KOPT-K1 (cell line): ENCODE measurements around the gene LRRC26.

Experiments used
- H3K27ac ChIP-seq: fragments of 200-600 bp; sonication (generic); 2 replicates; pipeline ENCODE4 v1.5.1; 2016; ENCODE audit warnings: antibody characterized with exemption, mild to moderate bottlenecking, low read depth, low read length; ENCODE audit not compliant: poor library complexity, severe bottlenecking
- H3K36me3 ChIP-seq: fragments of 200-600 bp; sonication (generic); 2 replicates; pipeline ENCODE4 v1.5.1; 2017; ENCODE audit warnings: antibody characterized with exemption, mild to moderate bottlenecking, low read length, moderate library complexity; ENCODE audit not compliant: insufficient read depth
- H3K9me3 ChIP-seq: fragments of 200-600 bp; sonication (generic); 2 replicates; pipeline ENCODE4 v1.5.1; 2017; ENCODE audit warnings: antibody characterized with exemption, low read length, mild to moderate bottlenecking; ENCODE audit not compliant: insufficient read depth, poor library complexity, severe bottlenecking

The LRRC26 gene, protein sequence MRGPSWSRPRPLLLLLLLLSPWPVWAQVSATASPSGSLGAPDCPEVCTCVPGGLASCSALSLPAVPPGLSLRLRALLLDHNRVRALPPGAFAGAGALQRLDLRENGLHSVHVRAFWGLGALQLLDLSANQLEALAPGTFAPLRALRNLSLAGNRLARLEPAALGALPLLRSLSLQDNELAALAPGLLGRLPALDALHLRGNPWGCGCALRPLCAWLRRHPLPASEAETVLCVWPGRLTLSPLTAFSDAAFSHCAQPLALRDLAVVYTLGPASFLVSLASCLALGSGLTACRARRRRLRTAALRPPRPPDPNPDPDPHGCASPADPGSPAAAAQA

DNA sequence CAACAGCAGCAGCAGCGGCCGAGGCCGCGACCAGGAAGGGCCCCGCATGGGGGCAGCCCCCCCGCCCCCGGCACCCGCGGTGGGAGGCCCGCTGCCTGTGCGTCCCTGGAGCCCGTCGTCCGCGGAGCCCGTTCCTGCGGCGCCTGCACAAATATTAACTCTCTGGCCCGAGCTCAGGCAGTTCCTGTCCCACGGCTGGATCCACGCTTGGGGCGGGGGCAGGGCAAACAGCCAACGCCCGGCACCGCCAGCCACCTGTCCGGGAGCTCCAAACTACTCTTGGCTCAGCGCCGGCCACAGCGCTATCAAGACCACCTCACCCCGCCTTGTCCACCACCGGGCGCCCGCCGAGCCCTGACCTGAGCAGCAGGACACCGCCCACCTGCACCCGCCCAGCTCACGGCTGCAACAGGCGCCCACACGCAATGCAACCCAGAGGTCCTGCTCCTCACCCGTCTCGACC, at the start of gene LRRC26:
TSS of gene LRRC26 (minus strand) at position 156 of the 463 bp plus-strand sequence. CDS start at position 48, 108 bp downstream.
- H3K36me3 ChIP-seq: no peaks in the 10 kb centered on the region
- H3K27ac ChIP-seq: no peak within 1 kb of the TSS
- H3K9me3 ChIP-seq: no peaks in the 10 kb centered on the region

DNA sequence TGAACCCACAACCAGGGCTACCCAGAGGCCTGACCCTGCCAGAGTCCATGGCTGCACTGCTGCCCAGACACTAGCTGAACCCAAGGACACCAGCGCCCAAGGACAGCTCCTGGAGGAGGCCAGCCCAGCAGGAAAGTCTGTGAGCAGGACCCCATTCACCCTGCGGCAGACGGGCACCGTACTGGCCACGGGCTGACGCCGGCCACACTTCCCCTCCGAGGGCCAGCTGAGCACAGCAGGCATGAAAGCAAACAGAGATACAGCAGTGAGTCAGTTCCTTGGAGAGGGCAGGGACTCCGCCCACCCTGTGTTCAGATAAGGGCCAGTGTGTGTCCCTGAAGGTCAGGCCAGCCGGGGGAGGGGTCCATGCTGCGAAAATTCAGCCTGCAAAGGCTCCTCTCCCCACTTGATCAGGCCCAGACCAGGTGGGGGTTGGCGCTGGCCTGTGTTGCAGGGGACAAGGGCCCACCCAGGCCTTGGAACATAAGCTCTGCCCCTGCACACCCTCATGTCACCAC, 49.0 kb upstream of the LRRC26 start:
- Histone ChIP-seq H3K27ac (no peak overlapping the region), H3K36me3 (peaks cover 45% of the 10 kb centered on the region; the same call in 1 of the 2 replicates), H3K9me3 (no peaks in the 10 kb centered on the region)

DNA sequence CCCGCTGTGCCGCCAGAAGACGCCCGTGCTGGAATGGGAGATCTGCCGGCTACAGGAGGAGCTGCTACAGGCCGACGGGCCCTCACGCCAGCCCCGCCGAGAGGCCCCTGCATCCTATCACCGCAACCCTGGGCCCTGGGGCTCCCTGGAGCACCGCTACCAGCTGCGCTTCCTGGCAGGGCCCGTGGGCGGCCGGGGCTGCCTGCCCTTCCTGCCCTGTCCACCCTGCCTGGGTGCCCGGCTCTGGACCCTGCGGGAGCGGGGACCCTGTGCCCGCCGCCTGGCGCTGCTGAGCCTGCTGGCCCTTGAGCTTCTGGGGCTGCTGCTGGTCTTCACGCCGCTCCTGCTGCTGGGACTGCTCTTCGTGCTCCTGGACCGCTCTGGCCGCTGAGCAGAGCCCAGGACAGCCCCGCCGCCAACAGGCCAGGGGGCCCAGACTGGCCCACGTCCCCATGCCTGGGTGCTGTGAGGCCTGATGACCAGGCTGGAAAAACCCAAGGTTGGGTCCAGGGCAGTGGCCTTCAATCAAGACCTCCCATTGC, 48.4 kb upstream of the LRRC26 start:
- Histone ChIP-seq H3K36me3 (peaks cover 51% of the 10 kb centered on the region; the same call in 1 of the 2 replicates), H3K9me3 (no peaks in the 10 kb centered on the region), H3K27ac (no peak overlapping the region)

DNA sequence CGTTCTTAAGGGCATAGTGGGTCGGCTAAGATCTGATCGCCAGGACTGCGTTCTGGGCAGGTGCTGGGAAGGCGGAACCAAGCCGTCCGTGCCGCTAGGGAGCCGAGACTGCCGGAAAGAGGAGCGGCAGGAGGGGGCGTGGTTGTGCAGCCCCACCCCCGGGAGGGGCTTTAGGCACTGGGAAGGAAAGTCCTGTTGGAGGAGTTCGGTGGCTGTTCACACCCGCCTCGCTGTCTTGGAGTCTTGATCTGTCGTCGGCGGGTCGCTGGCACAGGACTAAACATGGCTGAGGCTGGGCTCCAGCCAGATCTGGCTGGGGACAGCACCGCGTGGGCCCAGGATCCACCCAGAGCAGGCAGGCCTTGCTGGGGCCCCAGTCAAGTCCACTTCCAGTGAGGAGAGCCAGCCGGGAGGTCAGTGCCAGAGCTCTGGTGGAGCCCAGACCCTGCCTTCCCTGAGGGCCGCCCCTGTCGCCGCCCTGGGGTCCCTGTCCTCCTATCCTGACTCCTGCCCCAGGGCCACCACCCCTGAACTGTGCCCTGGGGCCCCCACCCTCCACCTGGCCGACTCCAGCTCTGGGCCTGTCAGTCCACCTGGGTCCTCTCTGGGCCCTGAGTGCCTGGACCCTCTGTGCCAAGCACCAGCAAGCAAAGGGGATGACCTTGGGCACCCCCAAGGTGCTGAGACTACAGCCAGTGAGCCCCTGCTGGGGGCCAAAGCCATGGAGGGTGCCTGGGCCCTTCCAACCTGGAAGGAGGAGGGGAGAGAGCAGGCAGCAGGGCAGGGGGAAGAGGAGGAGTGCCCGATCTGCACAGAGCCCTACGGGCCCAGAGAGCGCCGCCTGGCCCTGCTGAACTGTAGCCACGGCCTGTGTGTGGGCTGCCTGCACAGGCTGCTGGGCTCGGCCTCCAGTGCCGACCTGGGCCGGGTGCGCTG, 47.7 kb upstream of the LRRC26 start:
- Histone ChIP-seq H3K36me3 (peaks cover 58% of the 10 kb centered on the region; the same call in 1 of the 2 replicates), H3K27ac (no peak overlapping the region), H3K9me3 (no peaks in the 10 kb centered on the region)

DNA sequence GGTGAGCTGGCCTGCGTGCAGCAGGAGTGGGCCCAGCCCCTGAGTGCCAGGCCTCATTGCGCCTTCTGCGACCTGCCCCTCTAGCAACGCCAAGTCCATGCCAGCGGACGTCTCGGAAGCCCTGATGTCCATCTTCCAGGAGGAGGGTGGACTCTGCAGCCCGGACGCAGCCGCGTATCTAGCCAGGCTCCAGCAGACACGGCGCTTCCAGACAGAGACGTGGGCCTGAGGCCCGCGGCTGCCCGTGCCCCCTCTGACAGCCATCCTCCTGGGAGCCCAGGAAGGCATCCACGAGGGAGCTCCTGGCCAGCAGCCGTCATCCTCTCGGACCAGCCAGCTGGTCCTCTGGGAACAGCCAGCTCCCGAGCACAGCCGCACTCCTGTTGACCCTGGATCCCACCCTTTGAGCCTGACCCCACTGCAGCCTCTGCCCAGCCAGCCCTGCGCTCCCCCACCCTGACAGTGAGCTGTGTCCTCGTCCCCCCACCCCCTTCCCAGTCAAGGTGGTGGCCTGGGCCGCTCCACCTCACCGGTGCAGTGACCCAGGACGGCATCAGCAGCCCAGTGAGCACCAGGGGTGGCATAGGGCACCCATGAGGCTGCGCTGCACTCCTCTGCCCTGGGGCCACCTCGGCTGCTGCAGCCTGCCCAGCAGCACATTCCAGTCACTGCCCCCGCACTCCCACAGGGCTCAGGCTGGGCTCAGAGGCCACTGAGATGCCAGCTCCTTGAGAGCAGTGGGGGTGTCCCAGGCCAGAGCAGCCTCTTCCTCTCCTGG, 46.5 kb upstream of the LRRC26 start:
- Histone ChIP-seq H3K9me3 (no peaks in the 10 kb centered on the region), H3K36me3 (peaks cover 63% of the 10 kb centered on the region; the same call in 1 of the 2 replicates), H3K27ac (no peak overlapping the region)

DNA sequence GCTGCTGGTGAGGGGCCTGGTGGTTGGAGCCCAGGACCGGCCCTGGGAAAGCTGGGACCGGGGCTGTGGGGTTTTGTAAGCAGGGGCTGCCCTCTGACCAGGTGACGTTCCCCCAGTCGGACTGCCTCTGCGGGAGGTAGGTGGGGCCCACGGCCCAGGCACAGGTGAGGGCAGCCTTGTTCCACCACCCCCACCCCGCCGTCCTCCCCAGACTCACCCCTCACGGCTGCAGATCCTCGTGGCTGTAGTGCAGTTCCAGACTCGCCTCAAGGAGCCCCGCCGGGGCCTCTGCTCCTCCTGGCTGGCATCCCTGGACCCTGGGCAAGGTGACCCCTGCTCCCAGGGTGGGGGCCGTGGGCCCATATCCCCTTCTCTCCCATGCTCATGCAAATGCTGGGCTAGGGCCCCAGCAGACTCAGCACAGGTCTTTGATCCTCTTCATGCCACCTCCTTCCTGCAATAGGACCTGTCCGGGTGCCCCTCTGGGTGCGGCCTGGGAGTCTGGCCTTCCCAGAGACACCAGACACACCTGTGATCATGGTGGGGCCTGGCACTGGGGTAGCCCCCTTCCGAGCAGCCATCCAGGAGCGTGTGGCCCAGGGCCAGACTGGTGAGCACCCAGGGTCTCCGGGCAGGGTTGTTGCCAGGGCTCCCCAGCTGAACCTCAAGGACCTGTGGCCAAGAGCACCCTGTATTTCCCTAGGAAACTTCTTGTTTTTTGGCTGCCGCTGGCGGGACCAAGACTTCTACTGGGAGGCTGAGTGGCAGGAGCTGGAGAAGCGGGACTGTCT, 45.5 kb upstream of the LRRC26 start:
- Histone ChIP-seq H3K9me3 (no peaks in the 10 kb centered on the region), H3K27ac (no peak overlapping the region), H3K36me3 (peaks cover 72% of the 10 kb centered on the region; the same call in 1 of the 2 replicates)

DNA sequence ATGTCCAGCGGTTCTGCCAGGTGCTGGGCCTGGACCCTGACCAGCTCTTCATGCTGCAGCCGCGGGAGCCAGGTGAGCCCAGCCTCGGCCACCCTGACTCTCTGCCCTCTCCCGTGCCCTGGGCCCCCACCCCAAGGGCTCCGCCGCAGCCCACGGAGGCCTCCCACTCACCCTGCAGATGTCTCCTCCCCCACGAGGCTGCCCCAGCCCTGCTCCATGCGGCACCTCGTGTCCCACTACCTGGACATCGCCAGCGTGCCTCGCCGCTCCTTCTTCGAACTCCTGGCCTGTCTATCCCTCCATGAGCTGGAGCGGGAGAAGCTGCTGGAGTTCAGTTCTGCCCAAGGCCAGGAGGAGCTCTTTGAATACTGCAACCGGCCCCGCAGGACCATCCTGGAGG, 44.8 kb upstream of the LRRC26 start:
- Histone ChIP-seq H3K27ac (no peak overlapping the region), H3K36me3 (peaks cover 79% of the 10 kb centered on the region), H3K9me3 (no peaks in the 10 kb centered on the region)

DNA sequence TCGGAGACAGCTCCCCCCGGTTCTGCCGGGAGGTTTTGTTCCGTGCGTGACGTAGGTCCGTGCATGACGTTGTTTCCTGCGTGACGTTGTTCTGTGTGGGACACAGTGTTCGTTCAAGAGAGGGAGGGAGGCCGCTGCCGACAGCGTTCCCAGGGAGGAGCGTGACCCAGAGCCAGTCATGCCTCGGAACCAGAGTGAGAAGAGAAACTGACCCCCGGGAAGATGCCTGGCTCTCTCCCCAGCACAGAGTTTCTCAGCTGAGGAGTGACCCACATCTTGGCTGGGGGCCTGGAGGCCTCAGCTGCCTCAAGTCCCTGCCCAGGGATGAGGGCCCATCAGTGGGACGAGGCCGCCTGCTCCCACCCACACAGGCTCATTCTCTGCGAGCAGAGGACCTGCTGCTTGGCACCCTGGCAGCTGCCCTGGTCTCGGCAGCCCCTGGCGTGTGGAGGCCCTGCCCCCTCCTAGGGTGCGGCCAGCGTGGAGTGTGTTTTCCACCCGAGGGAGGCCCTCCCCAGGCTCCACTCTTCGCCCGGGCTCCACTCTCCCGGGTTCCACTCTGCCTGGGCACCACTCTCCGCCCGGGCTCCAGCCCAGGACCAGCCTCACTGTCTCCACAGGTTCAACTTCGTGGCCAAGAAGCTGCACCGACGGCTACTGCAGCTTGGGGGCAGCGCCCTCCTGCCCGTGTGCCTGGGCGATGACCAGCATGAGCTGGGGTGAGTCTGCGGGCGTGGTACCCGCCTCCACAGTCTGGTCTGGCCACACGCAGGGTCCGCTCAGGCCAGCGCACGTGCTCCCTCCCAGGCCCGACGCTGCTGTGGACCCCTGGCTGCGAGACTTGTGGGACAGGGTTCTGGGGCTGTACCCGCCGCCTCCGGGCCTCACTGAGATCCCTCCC, 43.6 kb upstream of the LRRC26 start:
- Histone ChIP-seq H3K27ac (no peak overlapping the region), H3K9me3 (no peaks in the 10 kb centered on the region), H3K36me3 (peaks cover 84% of the 10 kb centered on the region)

DNA sequence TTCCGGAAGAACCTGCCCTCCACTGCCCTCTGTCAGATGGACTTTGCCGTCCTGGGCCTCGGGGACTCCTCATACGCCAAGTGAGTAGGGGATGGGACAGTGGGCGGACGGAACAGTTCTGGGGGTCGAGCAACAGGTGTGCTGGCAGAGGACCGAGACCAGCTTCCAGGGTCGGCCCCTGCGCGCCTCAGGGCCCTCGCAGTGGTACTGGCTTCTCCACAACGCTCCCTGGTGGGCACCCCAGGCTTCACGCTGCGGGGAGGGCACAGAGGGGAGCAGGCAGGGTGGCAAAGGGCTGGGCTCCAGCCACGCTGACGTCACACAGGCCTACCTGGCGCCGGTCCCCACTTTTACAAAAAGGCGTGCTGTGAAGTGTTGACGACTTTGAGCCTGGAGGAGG, 42.7 kb upstream of the LRRC26 start:
- Histone ChIP-seq H3K27ac (no peak overlapping the region), H3K9me3 (no peaks in the 10 kb centered on the region), H3K36me3 (peaks cover 86% of the 10 kb centered on the region)

DNA sequence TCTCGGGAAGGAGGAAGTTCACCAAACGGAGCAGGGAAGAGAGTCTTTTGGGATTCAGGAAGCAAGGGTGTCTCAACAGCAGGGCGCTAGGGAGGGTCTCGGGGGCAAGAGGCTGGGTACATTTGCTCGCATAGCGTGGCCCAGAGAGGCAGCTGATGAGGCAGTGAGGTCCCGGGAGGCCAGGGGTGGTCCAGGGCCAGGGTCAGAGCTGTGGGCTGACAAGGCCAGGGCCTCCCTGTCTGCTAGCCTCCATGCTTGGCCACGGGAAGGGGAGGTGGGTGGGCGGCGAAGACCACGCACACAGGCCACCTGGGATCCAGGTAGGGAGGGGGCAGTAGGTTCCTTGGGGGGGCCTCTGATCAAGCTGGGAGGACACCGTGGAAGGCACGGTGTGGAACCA, 41.7 kb upstream of the LRRC26 start:
- H3K27ac ChIP-seq: no peak overlapping the region
- no peaks in the 10 kb centered on the region for H3K9me3 ChIP-seq
- peaks cover 84% of the 10 kb centered on the region for H3K36me3 ChIP-seq

DNA sequence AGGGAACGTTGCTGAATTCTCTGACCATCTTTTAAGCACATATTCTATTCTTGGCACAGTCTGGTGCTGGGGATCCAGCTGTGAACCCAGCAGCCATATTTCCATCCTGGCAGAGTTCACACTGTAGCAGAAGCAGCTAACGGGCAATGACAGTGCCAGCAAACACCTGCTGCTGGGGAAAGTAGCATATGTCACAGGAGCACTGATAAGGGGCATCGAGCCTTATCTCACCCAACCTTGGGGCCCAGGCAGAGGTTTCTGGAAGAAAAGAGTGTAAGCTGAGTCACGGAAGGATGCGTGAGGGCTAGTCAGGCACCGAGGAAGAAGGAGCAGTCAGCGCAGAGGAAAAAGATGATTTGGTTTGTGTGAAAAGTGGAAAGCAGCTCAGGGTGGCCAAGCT, 36.8 kb upstream of the LRRC26 start:
- Histone ChIP-seq H3K36me3 (peaks cover 42% of the 10 kb centered on the region), H3K27ac (peak overlapping the region; percentile 76), H3K9me3 (no peaks in the 10 kb centered on the region)

DNA sequence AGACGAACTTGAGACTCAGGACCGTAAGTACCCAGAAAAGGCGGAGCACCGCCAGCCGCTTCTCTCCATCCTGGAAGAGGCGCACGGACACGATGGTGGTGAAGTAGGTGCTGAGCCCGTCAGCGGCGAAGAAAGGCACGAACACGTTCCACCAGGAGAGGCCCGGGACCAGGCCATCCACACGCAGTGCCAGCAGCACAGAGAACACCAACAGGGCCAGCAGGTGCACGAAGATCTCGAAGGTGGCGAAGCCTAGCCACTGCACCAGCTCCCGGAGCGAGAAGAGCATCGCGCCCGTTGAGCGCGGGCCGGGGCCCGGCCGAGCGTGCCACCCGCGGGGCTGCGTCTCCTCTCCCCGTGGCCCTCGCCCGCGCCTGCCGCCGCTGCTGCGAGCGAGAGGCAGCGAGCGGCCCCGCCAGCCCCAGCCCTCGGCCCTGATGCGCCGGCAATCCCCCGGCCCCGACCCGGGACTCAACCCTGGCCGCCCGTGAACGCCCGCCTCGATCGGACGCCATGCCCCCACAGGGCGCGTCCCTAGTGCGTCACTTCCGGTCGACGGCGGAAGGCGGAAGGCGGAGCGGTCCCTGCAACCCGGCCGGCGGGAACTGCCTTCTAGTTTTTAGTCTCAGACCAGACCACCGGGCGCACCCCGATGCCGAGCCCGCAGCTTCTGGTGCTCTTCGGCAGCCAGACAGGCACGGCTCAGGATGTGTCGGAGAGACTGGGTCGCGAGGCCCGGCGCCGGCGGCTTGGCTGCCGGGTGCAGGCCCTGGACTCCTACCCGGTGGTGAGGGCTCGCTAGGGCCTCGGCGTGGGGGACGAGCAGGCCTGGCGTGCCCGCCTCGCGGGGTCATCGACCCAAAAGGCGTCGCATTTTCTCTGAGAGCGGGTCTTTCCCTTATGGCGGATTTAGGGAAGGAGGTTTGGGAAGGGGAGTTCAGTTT, 35.5 kb upstream of the LRRC26 start, which contains the start of the genes NDOR1 and TMEM203:
TSS of gene NDOR1 (plus strand) at position 575 of the 944 bp plus-strand sequence. CDS start at position 653, 78 bp downstream.
TSS of gene TMEM203 (minus strand) at position 523 of the 944 bp plus-strand sequence. CDS start at position 289, 234 bp downstream.
- Histone ChIP-seq H3K9me3 (no peaks in the 10 kb centered on the region), H3K36me3 (peaks cover 31% of the 10 kb centered on the region), H3K27ac (peak within 1 kb of the TSS; percentile 76)
